ENCODE results near the gene CPM. TPM values are rescaled to one million over a fixed set of nuclear protein-coding genes. Genes with fewer than 3 reads are reported as not detected.

Gene CPM
- total RNA-seq, 5 donors from 2014 or later (not counting 1 experiment from before 2014, with no cell fraction given) = 1.6 to 2.7 (median 2.1) TPM

DNA sequence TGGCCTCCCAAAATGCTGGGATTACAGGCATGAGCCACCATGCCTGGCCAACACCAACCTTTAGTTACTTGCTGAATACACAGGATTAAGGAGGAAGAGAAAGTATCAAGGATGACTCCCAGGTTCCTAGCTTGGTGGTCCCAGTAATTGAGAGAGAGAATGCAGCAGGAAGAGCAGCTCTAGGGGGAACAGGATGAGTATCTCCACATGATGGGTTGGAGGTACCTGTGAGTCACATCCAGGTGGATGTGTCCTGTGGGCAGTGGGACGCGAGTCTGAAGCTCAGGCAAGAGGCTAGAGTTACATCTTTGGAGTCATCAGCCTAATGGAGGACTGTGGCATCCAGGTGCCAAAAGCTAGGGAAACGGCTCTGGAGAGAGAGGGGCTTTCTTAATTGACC lies 77.9 kb downstream of the CPM start:
- Histone ChIP-seq H3K36me3 (ENCODE audit: control insufficient read depth in 2 of 2, extremely low read depth in 1 of 2, insufficient read depth in 1 of 2, low read length in 1 of 2) (no peaks in the 10 kb centered on the region), H3K4me1 (ENCODE audit: control insufficient read depth in 1 of 2, extremely low read depth in 1 of 2, insufficient read depth in 2 of 2, low read length in 2 of 2) (no peaks in the 10 kb centered on the region), H3K27ac (ENCODE audit: low read length) (no peak overlapping the region), H3K27me3 (replicated peaks in 1 of 2; ENCODE audit: control insufficient read depth in 2 of 2, extremely low read depth in 1 of 2, insufficient read depth in 2 of 2, low read length in 1 of 2) (no peaks in the 10 kb centered on the region), H3K9me3 (no peaks in the 10 kb centered on the region), H3K4me3 (ENCODE audit: control insufficient read depth in 1 of 2, extremely low read depth in 1 of 2, low read length in 1 of 2) (no peak overlapping the region)
- no peaks in the 10 kb centered on the region for H3K4me1 Mint-ChIP-seq
- no peaks in the 10 kb centered on the region for H3K9me3 Mint-ChIP-seq
- ChIA-PET POLR2A (no interaction called here), CTCF (no interaction called here)
- peaks cover 0 to 3% of the 10 kb centered on the region in 2 donors for H3K27me3 Mint-ChIP-seq
- H3K27ac Mint-ChIP-seq = no peak overlapping the region
- no CpG with 5 or more reads among the region's 3 CpGs for WGBS (ENCODE audit: insufficient coverage)
- no peaks in the 10 kb centered on the region for H3K36me3 Mint-ChIP-seq
- H3K4me3 Mint-ChIP-seq = no peak overlapping the region
- ATAC-seq (replicated peaks in 1 of 4) = no peak
- DNase-seq = no peak

DNA sequence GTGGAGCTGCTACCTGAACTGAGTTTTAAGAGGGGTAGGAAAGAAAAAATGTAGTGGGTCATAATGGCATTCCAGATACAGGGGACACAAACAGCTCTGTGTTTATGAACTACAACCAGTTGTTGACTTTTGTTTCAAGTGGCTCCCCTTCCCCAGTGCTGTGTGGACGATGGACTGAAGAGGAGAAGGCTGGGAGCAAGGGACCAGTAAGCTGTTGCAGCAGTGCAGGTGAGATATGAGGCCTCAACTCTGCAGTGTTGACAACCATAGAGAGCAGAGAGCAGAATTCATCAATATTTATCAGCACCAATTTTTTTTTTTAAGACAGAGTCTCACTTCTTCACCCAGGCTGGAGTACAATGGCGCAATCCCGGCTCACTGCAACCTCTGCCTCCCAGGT lies 78.4 kb downstream of the CPM start:
- H3K9me3 ChIP-seq = no peaks in the 10 kb centered on the region
- no peaks in the 10 kb centered on the region for H3K36me3 Mint-ChIP-seq
- ATAC-seq (replicated peaks in 1 of 4) (no peak), DNase-seq (no peak)
- no peak overlapping the region for H3K27ac ChIP-seq (ENCODE audit: low read length)
- ChIA-PET POLR2A (no interaction called here), CTCF (no interaction called here)
- H3K4me1 ChIP-seq (ENCODE audit: control insufficient read depth in 1 of 2, extremely low read depth in 1 of 2, insufficient read depth in 2 of 2, low read length in 2 of 2) = no peaks in the 10 kb centered on the region
- no peaks in the 10 kb centered on the region for H3K36me3 ChIP-seq (ENCODE audit: control insufficient read depth in 2 of 2, extremely low read depth in 1 of 2, insufficient read depth in 1 of 2, low read length in 1 of 2)
- WGBS (ENCODE audit: insufficient coverage) = no CpG with 5 or more reads among the region's 3 CpGs
- no peaks in the 10 kb centered on the region for H3K27me3 Mint-ChIP-seq
- H3K27ac Mint-ChIP-seq = no peak overlapping the region
- no peak overlapping the region for H3K4me3 Mint-ChIP-seq
- H3K9me3 Mint-ChIP-seq = no peaks in the 10 kb centered on the region
- no peaks in the 10 kb centered on the region for H3K27me3 ChIP-seq (replicated peaks in 1 of 2; ENCODE audit: control insufficient read depth in 2 of 2, extremely low read depth in 1 of 2, insufficient read depth in 2 of 2, low read length in 1 of 2)
- H3K4me1 Mint-ChIP-seq = no peaks in the 10 kb centered on the region
- H3K4me3 ChIP-seq (ENCODE audit: control insufficient read depth in 1 of 2, extremely low read depth in 1 of 2, low read length in 1 of 2) = no peak overlapping the region

DNA sequence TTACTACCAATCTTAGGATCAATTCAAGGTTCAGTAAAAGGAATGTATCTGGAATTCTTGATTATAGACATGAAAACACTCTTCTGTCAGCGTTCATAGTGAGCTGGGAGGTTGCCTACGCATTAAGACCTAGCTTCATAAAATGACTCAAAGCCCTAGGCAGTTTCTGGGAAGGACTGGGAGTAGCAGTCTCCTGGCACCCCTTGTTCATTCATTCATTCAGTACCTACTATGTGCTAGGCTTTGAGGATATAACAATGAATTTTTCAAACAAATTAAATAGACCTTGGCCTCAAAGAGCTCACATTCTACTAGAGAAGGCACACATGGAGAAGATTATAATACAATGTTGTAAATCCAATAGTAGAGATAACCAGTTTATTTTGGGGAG lies 78.9 kb downstream of the CPM start:
- Histone ChIP-seq H3K27me3 (replicated peaks in 1 of 2; ENCODE audit: control insufficient read depth in 2 of 2, extremely low read depth in 1 of 2, insufficient read depth in 2 of 2, low read length in 1 of 2) (no peaks in the 10 kb centered on the region), H3K4me3 (ENCODE audit: control insufficient read depth in 1 of 2, extremely low read depth in 1 of 2, low read length in 1 of 2) (no peak overlapping the region), H3K9me3 (no peaks in the 10 kb centered on the region), H3K4me1 (ENCODE audit: control insufficient read depth in 1 of 2, extremely low read depth in 1 of 2, insufficient read depth in 2 of 2, low read length in 2 of 2) (no peaks in the 10 kb centered on the region), H3K36me3 (ENCODE audit: control insufficient read depth in 2 of 2, extremely low read depth in 1 of 2, insufficient read depth in 1 of 2, low read length in 1 of 2) (no peaks in the 10 kb centered on the region), H3K27ac (ENCODE audit: low read length) (no peak overlapping the region)
- CTCF ChIA-PET = no interaction called here
- no peak for DNase-seq
- Mint-ChIP-seq H3K27me3 (no peaks in the 10 kb centered on the region), H3K27ac (no peak overlapping the region), H3K9me3 (no peaks in the 10 kb centered on the region), H3K4me1 (no peaks in the 10 kb centered on the region), H3K4me3 (no peak overlapping the region), H3K36me3 (no peaks in the 10 kb centered on the region)
- WGBS (ENCODE audit: insufficient coverage) = no CpG with 5 or more reads among the region's 2 CpGs
- ATAC-seq (replicated peaks in 1 of 4) = no peak
- POLR2A ChIA-PET = interaction anchor here in 1 of 2 donors (0.6 kb wide), 1 partner anchor 18 kb away, joined by 5 read pairs; no protein-coding TSS in a partner anchor

DNA sequence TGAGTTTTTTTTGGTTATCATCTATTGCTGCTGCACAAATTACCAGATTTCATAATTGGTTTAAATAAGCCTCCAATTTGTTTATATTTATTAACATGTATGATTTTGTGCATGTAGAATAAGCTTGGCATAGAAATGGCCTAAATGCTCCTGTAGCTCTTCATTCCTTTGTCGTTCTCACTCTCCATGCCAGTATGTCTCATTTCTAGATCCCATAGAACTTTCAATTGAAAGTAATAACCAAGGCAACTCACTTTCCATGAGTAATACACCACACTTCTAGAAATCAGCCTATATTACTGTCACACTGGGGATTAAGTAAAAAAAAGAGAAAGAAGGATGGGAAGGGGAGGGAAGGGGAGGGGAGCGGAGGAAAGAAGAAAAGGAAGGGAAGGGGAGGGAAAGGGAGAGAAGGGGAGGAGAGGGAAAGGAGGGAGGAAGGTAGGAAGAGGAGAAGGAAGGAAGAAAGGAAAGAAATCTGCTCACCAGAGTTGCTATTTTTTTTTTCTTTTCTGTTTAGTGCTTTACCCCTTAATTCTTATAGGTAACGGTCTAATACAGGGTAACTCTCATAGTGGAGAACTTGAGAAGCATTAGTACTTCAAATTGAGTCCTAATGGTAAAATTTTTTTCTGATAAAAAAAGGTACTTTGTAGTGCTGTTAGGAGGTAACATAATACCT lies 79.4 kb downstream of the CPM start:
- Histone ChIP-seq H3K27me3 (replicated peaks in 1 of 2; ENCODE audit: control insufficient read depth in 2 of 2, extremely low read depth in 1 of 2, insufficient read depth in 2 of 2, low read length in 1 of 2) (no peaks in the 10 kb centered on the region), H3K4me3 (ENCODE audit: control insufficient read depth in 1 of 2, extremely low read depth in 1 of 2, low read length in 1 of 2) (no peak overlapping the region), H3K36me3 (ENCODE audit: control insufficient read depth in 2 of 2, extremely low read depth in 1 of 2, insufficient read depth in 1 of 2, low read length in 1 of 2) (no peaks in the 10 kb centered on the region), H3K27ac (ENCODE audit: low read length) (no peak overlapping the region), H3K9me3 (no peaks in the 10 kb centered on the region), H3K4me1 (ENCODE audit: control insufficient read depth in 1 of 2, extremely low read depth in 1 of 2, insufficient read depth in 2 of 2, low read length in 2 of 2) (no peaks in the 10 kb centered on the region)
- Mint-ChIP-seq H3K27ac (no peak overlapping the region), H3K36me3 (no peaks in the 10 kb centered on the region), H3K4me1 (no peaks in the 10 kb centered on the region), H3K4me3 (no peak overlapping the region), H3K27me3 (no peaks in the 10 kb centered on the region), H3K9me3 (no peaks in the 10 kb centered on the region)
- CTCF ChIA-PET = no interaction called here
- ATAC-seq (replicated peaks in 1 of 4) (no peak), DNase-seq (no peak)
- WGBS (ENCODE audit: insufficient coverage) = no CpG with 5 or more reads among the region's 3 CpGs
- POLR2A ChIA-PET = interaction anchor here in 1 of 2 donors (0.6 kb wide), 1 partner anchor 17 kb away, joined by 5 read pairs; no protein-coding TSS in a partner anchor

DNA sequence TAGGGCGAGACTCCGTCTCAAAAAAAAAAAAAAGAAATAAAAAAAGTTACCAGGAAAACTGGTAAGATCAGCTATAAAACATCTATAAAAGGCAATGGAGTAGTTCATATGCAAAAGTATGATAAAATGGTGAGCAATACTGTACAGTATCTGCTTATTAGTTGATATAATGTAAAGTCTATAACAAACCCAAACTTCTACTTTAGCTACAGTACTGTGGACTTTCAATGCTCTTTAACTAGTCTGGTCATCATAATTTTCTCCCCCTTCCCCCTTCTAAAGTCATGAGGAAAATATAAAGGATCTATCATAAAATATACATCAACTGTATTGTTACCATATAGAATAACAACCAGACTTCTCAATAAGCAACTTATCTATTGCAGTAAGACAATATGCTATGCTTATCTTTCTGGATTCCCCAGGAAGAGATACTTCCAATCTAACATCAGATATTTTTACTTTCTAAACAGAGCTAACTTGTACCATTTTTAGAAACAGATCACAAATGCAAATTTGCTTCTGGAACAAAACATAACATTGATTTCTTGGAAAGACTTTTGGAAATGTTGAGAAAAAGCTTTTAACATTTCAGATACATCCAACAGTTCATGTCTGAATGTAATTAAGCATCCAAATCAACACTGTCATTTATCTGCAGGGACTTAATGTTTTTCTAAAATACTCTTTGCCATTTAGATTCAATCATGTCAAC lies 81.2 kb downstream of the CPM start:
- Histone ChIP-seq H3K4me1 (ENCODE audit: control insufficient read depth in 1 of 2, extremely low read depth in 1 of 2, insufficient read depth in 2 of 2, low read length in 2 of 2) (no peaks in the 10 kb centered on the region), H3K36me3 (ENCODE audit: control insufficient read depth in 2 of 2, extremely low read depth in 1 of 2, insufficient read depth in 1 of 2, low read length in 1 of 2) (no peaks in the 10 kb centered on the region), H3K27me3 (replicated peaks in 1 of 2; ENCODE audit: control insufficient read depth in 2 of 2, extremely low read depth in 1 of 2, insufficient read depth in 2 of 2, low read length in 1 of 2) (no peaks in the 10 kb centered on the region), H3K4me3 (ENCODE audit: control insufficient read depth in 1 of 2, extremely low read depth in 1 of 2, low read length in 1 of 2) (no peak overlapping the region), H3K9me3 (no peaks in the 10 kb centered on the region), H3K27ac (ENCODE audit: low read length) (no peak overlapping the region)
- no peaks in the 10 kb centered on the region for H3K36me3 Mint-ChIP-seq
- WGBS (ENCODE audit: insufficient coverage) = no CpG with 5 or more reads among the region's 2 CpGs
- DNase-seq (no peak), ATAC-seq (replicated peaks in 1 of 4) (no peak)
- CTCF ChIA-PET = interaction anchor here in 1 of 2 donors (0.6 kb wide), 1 partner anchor 480 kb away, joined by 3 read pairs; no protein-coding TSS in a partner anchor
- POLR2A ChIA-PET = interaction anchor here in 1 of 2 donors (0.7 to 0.9 kb wide), 2 partner anchors 8 to 15 kb away, joined by 3 read pairs; no protein-coding TSS in a partner anchor
- no peaks in the 10 kb centered on the region for H3K27me3 Mint-ChIP-seq
- H3K27ac Mint-ChIP-seq = no peak overlapping the region
- H3K4me3 Mint-ChIP-seq = no peak overlapping the region
- H3K4me1 Mint-ChIP-seq = no peaks in the 10 kb centered on the region
- H3K9me3 Mint-ChIP-seq = no peaks in the 10 kb centered on the region

DNA sequence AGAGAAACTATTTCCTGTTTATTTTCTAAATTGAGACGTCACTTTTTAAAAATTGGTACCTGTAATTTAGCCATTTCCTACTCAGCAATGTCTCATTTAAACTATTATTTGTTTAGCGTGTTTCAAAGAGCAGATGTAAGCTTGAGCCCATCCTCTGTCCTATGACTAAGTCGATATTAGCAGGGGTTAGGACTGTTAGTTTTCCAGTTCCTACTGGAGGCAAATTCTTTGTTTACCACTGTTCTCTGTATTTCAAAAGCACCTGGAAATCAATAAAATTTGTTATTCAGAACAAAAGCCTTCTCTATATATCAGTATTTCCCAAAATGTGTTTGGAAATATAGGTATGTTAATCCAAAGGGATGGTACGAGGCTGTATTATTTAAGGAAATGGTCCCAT lies 82.6 kb downstream of the CPM start:
- no peaks in the 10 kb centered on the region for H3K36me3 Mint-ChIP-seq
- H3K27ac Mint-ChIP-seq = no peak overlapping the region
- H3K27ac ChIP-seq (ENCODE audit: low read length) = no peak overlapping the region
- H3K27me3 ChIP-seq (replicated peaks in 1 of 2; ENCODE audit: control insufficient read depth in 2 of 2, extremely low read depth in 1 of 2, insufficient read depth in 2 of 2, low read length in 1 of 2) = no peaks in the 10 kb centered on the region
- no peaks in the 10 kb centered on the region for H3K4me1 ChIP-seq (ENCODE audit: control insufficient read depth in 1 of 2, extremely low read depth in 1 of 2, insufficient read depth in 2 of 2, low read length in 2 of 2)
- ATAC-seq (replicated peaks in 1 of 4) (no peak), DNase-seq (no peak)
- H3K4me3 Mint-ChIP-seq = no peak overlapping the region
- no peaks in the 10 kb centered on the region for H3K4me1 Mint-ChIP-seq
- CTCF ChIA-PET = no interaction called here
- WGBS (ENCODE audit: insufficient coverage) = no CpG with 5 or more reads among the region's 4 CpGs
- POLR2A ChIA-PET = no interaction called here
- no peaks in the 10 kb centered on the region for H3K27me3 Mint-ChIP-seq
- H3K4me3 ChIP-seq (ENCODE audit: control insufficient read depth in 1 of 2, extremely low read depth in 1 of 2, low read length in 1 of 2) = no peak overlapping the region
- H3K9me3 ChIP-seq = no peaks in the 10 kb centered on the region
- H3K9me3 Mint-ChIP-seq = no peaks in the 10 kb centered on the region
- H3K36me3 ChIP-seq (ENCODE audit: control insufficient read depth in 2 of 2, extremely low read depth in 1 of 2, insufficient read depth in 1 of 2, low read length in 1 of 2) = no peaks in the 10 kb centered on the region
